Occipital lobe (tissue), 2 donors: ENCODE results near the gene PDE6H. TPM values are rescaled to one million over a fixed set of nuclear protein-coding genes. Genes with fewer than 3 reads are reported as not detected.

Source experiments
- DNase-seq: peaks from one replicate; lab custom pipeline; 2025; lab: John Stamatoyannopoulos, UW
- total RNA-seq: library from RNA; depleted of rRNA; stranded (reverse); fragments of >200 nt; gene quantifications from one replicate; pipeline ENCODE4 v1.2.3, GENCODE V29; 2014

Gene PDE6H
- total RNA-seq, 1 donor from 2014 or later: not detected

GRCh38 chr12:14951851-14952250 is 21.0 kb upstream of the PDE6H start:
- DNase-seq: no peak

DNA sequence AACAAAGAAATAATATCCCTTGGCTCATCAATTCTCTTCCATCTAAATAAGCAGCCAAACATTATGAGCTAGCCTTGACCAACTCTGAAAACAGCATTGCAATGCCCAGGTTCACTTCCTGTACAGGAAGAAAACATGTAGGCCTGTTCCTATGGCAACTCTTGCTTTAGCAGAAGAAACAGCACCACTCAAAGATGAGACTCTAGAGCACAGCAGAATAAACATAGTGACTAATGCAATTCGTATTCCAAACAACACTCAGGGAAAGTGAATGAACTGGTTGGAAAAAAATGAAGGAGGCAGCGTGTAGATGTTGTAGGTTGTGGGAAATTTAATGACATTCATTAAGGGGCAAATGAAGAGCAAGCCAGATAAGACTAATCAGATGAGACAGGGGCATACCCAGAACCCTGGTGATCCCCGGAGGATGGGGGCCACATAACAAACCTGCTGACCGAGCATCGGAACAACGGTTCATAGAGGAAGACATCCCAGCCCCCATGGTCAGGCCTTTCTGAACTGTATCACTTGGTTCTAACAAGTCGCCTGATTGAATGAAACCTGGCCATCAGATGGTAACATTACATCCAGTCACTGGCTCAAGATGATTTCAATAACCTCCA is 20.4 kb upstream of the PDE6H start:
- DNase-seq: no peak

GRCh38 chr12:14953752-14954151 is 19.1 kb upstream of the PDE6H start:
- DNase-seq: no peak

- DNase-seq: no peak
These were observed 18.6 kb upstream of the PDE6H start for GRCh38 chr12:14954269-14954668.

DNA sequence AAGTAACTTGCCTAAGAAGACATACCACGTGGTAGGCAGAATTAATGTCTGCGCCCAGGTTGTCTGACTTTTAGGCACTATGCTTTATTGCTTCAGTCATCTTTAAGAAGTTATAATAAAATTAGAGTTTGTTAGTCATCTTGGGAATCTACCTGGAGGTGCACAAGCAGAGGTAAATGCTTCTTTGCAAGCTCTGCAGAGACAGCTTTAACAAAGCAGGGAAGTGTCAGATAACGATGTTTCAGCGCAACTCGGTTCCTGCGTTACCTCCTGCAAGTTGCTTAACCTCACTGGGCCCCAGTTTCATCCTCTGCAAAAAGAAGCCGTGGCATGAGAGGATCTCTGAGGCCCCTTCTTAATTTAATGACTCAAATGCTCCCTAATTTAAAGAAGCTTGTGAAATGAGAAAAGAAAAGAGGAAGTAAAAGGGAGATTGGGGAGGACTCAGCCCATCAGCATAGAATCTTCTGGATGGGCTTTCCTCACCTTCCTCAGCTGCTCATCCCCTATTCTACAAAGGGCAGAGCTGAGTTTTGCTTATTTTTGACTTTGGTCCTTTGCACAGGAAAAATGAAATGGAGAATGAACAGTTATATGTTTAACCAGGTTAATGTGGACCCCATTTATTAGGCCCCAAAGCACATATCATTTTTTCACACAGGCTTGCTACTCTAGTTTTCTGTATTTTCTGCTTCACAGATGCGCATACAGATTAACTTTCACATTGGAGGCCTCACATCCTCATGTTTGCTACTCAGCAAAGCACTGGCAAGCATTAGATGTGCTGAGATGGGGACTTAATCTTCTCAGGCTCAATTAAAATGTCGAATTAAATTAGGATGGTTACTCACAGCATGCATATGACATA is 16.6 kb upstream of the PDE6H start:
- DNase-seq: no peak

DNA sequence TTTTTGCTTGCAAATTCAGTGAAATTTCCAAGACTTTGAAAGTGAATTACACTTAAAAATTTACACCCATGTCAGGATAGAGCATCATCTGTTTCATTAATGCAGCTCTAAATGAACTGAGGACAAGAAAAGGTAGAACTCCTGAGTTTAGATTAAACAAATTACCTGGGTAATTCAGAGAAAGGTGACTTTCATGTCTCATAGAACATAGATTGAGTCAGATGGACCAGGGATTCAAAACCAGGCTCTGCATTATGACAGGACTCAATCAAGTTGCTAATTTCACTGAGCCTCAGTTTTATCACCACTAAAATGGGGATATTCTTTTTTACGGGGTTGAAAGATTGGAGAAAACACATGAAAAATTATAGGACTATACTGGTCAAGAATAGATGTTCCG is 15.9 kb upstream of the PDE6H start:
- no peak for DNase-seq

DNA sequence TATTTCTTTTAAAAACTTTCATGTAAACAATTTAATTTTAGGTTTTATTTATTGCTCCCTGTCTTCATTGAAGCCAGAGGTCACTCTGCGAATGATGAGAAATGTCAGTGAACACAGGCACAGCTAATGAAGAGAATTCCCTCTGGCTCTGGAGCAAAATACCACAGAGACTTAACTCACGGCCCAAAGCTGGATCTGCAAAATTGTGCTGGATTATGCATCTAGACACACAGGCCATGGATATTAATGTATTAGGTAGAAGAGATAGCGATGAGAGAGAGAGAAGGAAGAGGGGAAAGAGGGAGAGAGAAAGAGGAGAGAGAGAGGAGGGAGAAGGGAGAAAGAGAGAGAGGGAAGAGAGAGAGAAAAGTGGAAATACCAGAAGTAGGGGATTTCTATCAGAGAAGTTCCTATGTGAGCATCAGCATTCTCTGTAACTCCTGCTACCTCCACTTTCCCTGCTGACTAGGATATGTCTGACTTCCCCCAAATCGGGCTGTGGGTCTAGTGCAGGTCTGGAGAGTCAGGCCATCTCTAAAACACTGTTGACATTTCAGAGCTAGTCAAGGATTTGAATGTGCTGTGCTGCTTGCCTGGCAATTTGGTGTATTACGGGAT is 15.2 kb upstream of the PDE6H start:
- DNase-seq: no peak

DNA sequence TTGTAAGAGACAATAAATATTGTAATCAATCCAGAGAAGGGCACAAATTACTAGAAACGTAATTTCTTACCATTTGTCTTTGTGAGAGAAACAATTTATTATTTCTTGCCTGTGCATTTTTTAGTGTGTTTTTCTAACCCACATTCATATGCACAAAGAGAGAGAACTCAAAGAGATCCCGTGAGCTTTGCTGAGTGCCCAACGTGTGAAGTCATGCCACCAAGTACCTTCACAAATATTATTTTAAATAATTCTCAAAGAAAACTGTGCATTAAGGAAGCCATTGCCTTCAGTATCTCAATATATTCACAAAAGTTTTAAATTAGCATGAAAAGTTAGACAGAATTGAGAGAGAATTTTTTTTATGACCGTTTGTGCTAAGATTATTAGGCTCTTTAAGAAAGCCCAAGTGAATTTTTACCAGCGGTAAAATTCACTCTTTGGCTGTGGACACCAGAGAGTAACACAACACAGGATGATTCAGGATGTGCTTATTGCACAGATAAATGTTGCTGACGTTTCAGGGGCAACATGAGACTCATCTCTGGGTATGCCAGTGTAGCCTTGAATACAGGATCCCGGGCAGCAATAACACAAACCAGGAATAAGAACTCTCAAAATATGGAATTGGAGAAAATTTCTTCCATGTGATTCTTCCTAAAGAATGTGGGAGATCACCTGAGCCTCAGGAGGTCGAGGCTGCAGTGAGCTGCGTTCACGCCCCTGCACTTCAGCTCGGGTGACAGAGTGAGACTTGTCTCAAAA is 14.3 kb upstream of the PDE6H start:
- DNase-seq: no peak

DNA sequence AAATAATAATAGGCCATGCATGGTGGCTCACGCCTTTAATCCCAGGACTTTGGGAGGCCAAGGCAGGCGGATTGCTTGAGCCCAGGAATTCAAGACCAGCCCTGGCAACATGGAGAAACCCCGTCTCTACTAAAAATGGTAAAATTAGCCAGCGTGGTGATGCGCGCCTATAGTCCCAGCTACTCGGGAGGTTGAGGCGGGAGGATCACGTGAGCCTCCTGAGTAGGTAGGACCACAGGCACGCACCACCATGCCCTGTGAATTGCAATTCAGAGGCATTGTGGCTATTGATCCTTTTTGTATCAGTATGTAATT is 13.8 kb upstream of the PDE6H start:
- DNase-seq: no peak

GRCh38 chr12:14959463-14959862 is 13.4 kb upstream of the PDE6H start:
- no peak for DNase-seq

DNA sequence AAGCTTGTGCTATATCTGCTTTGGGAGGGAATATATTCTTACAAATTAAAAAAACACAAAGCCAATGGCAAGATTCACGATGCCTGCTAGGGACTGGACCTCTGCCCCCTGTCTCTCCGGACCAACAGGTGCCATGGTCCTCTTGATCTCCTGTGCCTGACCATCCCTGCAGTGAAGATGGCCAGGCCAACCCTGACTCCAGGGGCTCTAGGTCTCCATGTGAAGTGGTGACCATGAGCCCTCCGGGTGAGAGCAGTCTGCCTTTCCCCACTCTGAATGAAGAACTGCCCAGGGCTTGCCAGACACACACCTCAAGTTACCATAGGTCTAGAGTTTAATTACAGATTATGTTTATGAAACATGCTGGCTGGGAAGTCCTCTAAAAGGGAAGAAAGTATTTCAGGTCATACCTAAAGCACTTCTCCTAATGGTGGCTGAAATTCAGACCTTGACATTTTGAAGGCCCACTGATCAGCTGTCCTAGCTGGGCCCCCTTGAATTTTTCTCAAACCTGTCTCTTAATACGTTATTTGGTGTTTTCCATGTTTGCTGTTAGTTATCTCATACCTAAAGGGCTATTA is 12.8 kb upstream of the PDE6H start:
- no peak for DNase-seq

GRCh38 chr12:14960548-14961465 is 12.0 kb upstream of the PDE6H start:
- no peak for DNase-seq

- no peak for DNase-seq
These were observed 11.2 kb upstream of the PDE6H start, which contains the start of gene ARHGDIB for GRCh38 chr12:14961466-14962152. ARHGDIB (minus strand) TSS chr12:14961601; CDS start chr12:14950712, 10,889 bp downstream.

DNA sequence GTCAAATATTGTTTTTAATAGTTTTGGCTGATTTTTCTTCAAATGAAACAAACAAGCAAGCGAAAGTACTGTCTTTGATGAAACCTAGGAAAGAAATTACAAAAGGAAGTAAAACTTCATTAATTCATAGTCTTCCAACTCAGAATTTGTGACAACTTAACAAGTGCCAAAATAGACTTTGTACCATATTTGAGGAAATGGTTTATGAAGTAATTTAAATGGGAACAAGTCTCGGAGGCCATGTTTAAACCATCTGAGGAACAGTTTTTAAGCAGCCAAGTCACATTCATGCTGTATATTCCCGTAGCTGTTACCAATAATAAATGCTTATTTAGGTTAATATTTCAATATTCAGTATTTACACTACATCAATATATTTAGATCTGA is 10.7 kb upstream of the PDE6H start:
- no peak for DNase-seq

DNA sequence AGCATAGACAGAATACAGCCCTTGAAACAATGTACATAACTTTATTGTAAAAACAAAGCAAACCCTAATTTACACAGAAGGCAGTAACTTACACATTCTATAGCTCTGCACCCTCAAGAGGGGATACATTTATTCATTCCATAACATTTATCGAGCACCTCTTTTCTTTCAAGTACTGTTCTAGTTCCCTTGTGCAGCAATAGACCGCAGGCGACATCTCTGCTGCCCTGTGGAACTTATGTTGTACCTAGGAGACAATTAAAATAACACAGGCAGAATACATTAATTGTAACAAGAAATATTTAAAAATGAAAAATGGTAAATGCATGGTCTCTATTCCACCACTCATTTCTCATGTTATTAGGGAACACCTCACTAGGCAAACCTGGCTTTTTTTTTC is 10.0 kb upstream of the PDE6H start:
- no peak for DNase-seq

DNA sequence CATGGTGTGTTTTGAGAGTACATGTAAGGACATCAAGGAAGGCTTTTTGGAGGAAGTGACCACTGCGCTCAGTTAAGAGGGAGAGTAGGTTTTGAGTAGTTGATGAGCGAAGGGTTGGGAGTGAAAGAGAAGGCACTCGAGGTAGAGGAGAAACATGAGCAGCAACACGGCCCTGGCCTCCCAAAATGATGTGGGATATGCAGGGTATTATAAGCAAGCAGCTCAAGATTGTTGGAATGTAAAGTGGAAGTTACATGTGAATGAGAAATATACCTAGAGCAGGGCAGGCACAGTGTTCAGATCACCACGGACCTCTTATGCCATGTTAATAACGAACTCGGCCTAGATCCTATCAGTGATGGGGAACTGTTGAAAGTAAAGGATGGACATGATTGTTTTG is 9.3 kb upstream of the PDE6H start:
- DNase-seq: no peak

DNA sequence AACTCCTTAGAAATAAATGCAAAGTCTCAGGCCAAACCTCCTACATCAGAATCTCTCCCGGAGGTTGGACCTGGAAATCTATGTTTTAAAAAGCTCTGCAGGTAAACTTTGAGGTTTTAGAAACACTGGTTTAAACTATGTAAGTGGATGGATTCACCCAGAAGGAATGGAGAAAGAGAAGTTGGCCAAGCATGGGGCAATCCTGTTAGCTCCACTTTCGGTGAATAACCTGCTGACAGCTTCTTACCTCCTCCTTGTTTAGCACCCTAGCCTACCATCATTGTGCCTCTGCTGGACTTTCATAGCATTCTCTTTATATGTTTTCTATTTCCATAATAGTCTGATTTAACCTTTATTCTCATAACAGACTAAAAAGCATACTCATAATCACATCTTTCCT is 8.4 kb upstream of the PDE6H start:
- DNase-seq: no peak

GRCh38 chr12:14965221-14965620 is 7.6 kb upstream of the PDE6H start:
- no peak for DNase-seq

- DNase-seq: no peak
These were observed 4.4 kb upstream of the PDE6H start for GRCh38 chr12:14968478-14968877.

GRCh38 chr12:14970473-14970872 is 2.4 kb upstream of the PDE6H start:
- no peak for DNase-seq
